H9 (cell line): ENCODE data around the gene NEURL1B. TPM values are rescaled to one million over a fixed set of nuclear protein-coding genes. Genes with fewer than 3 reads are reported as not detected.

Experiments used
- DNase-seq: peaks from one replicate; pipeline ENCODE4 v3.0.0-alpha.2; 2017
- H2AFZ ChIP-seq: one replicate; pipeline ENCODE4 v1.6.1; 2013; ENCODE audit warnings: mild to moderate bottlenecking, low read length, control low read depth, moderate library complexity
- H2AK5ac ChIP-seq: 2 replicates; pipeline ENCODE4 v1.6.1; 2013; ENCODE audit warnings: low read length, control low read depth, mixed read lengths; ENCODE audit not compliant: insufficient read length
- H2BK120ac ChIP-seq: one replicate; pipeline ENCODE4 v1.6.1; 2013; ENCODE audit warnings: low read depth, mild to moderate bottlenecking, low read length, control low read depth, inconsistent platforms; ENCODE audit not compliant: poor library complexity, severe bottlenecking
- H2BK12ac ChIP-seq: 2 replicates; pipeline ENCODE4 v1.6.1; 2013; ENCODE audit warnings: low read length, control low read depth, mixed read lengths, low read depth; ENCODE audit not compliant: insufficient read length
- H2BK15ac ChIP-seq: 2 replicates; pipeline ENCODE4 v1.6.1; 2013; ENCODE audit warnings: low read depth, low read length, control low read depth
- H2BK20ac ChIP-seq: one replicate; pipeline ENCODE4 v1.6.1; 2013; ENCODE audit warnings: low read depth, mild to moderate bottlenecking, low read length, control low read depth, inconsistent platforms; ENCODE audit not compliant: poor library complexity, severe bottlenecking
- H2BK5ac ChIP-seq: 2 replicates; pipeline ENCODE4 v1.6.1; 2013; ENCODE audit warnings: low read length, control low read depth, mixed read lengths; ENCODE audit not compliant: insufficient read length
- H3K14ac ChIP-seq: 2 replicates; pipeline ENCODE4 v1.6.1; 2013; ENCODE audit warnings: low read length, control low read depth; ENCODE audit not compliant: insufficient read depth
- H3K18ac ChIP-seq: 2 replicates; pipeline ENCODE4 v1.6.1; 2013; ENCODE audit warnings: low read depth, mild to moderate bottlenecking, mixed read lengths, low read length, control low read depth; ENCODE audit not compliant: insufficient read length
- H3K23ac ChIP-seq: 2 replicates; pipeline ENCODE4 v1.6.1; 2013; ENCODE audit warnings: low read length, control low read depth, mixed read lengths, low read depth; ENCODE audit not compliant: insufficient read length
- H3K23me2 ChIP-seq: 2 replicates; pipeline ENCODE4 v1.6.1; 2013; ENCODE audit warnings: low read depth, mild to moderate bottlenecking, mixed read lengths, low read length, control low read depth; ENCODE audit not compliant: insufficient read length, poor library complexity, severe bottlenecking
- H3K27ac ChIP-seq: 2 replicates; pipeline ENCODE4 v1.5.1; 2013; ENCODE audit warnings: low read length, control low read depth, mixed read lengths, low read depth; ENCODE audit not compliant: insufficient read length
- H3K27me3 ChIP-seq: 2 replicates; pipeline ENCODE4 v1.6.1; 2013; ENCODE audit warnings: low read length, control low read depth, inconsistent platforms; ENCODE audit not compliant: insufficient read depth
- H3K4ac ChIP-seq: 2 replicates; pipeline ENCODE4 v1.6.1; 2013; ENCODE audit warnings: low read depth, mild to moderate bottlenecking, control low read depth, inconsistent platforms, low read length, moderate library complexity
- H3K4me1 ChIP-seq: 2 replicates; pipeline ENCODE4 v1.6.1; 2013; ENCODE audit warnings: low read length, control low read depth, inconsistent platforms; ENCODE audit not compliant: insufficient read depth
- H3K4me2 ChIP-seq: 2 replicates; pipeline ENCODE4 v1.6.1; 2013; ENCODE audit warnings: low read length, control low read depth, mixed read lengths; ENCODE audit not compliant: insufficient read length, insufficient read depth
- H3K56ac ChIP-seq: 2 replicates; pipeline ENCODE4 v1.6.1; 2013; ENCODE audit warnings: low read depth, mild to moderate bottlenecking, mixed read lengths, low read length, control low read depth; ENCODE audit not compliant: insufficient read length
- H3K79me1 ChIP-seq: 2 replicates; pipeline ENCODE4 v1.6.1; 2013; ENCODE audit warnings: low read depth, mild to moderate bottlenecking, moderate library complexity, low read length, control low read depth, inconsistent platforms; ENCODE audit not compliant: insufficient read depth, poor library complexity, severe bottlenecking
- H3K79me2 ChIP-seq: 2 replicates; pipeline ENCODE4 v1.6.1; 2013; ENCODE audit warnings: low read length, control low read depth, inconsistent platforms; ENCODE audit not compliant: insufficient read depth
- H3K9ac ChIP-seq: 2 replicates; pipeline ENCODE4 v1.6.1; 2013; ENCODE audit warnings: low read length, control low read depth, mixed read lengths; ENCODE audit not compliant: insufficient read length; ENCODE audit errors: extremely low read depth
- H3K9me3 ChIP-seq: one replicate; pipeline ENCODE4 v1.6.1; 2013; ENCODE audit warnings: low read depth, low read length, inconsistent platforms; ENCODE audit not compliant: control insufficient read depth
- H3T11ph ChIP-seq: one replicate; pipeline ENCODE4 v1.6.1; 2013; ENCODE audit warnings: mild to moderate bottlenecking, low read length, control low read depth, inconsistent platforms
- H4K20me1 ChIP-seq: one replicate; pipeline ENCODE4 v1.6.1; 2013; ENCODE audit not compliant: control insufficient read depth, insufficient read length, insufficient read depth
- H4K5ac ChIP-seq: 2 replicates; pipeline ENCODE4 v1.6.1; 2013; ENCODE audit warnings: low read depth, mild to moderate bottlenecking, mixed read lengths, low read length, control low read depth; ENCODE audit not compliant: insufficient read length
- H4K8ac ChIP-seq: replicated peaks from 2 replicates; pipeline ENCODE4 v1.6.1; 2013; ENCODE audit warnings: low read length, control low read depth, mixed read lengths, low read depth; ENCODE audit not compliant: insufficient read length
- H4K91ac ChIP-seq: 2 replicates; pipeline ENCODE4 v1.6.1; 2013; ENCODE audit warnings: low read depth, mild to moderate bottlenecking, moderate library complexity, mixed read lengths, low read length, control low read depth; ENCODE audit not compliant: insufficient read length
- H3K27ac Mint-ChIP-seq, 3 experiments: 2 replicates in 2 of 3; 3 replicates in 1 of 3; pipeline ENCODE4 v1.8.0; 2020 to 2021; ENCODE audit warnings: mixed read lengths in 3 of 3, mild to moderate bottlenecking in 1 of 3, moderate library complexity in 1 of 3
- H3K27me3 Mint-ChIP-seq: 2 replicates; pipeline ENCODE4 v1.8.0; 2021; ENCODE audit warnings: low read depth, mild to moderate bottlenecking, moderate library complexity, mixed read lengths
- H3K36me3 Mint-ChIP-seq, 3 experiments: 2 replicates in 2 of 3; 3 replicates in 1 of 3; pipeline ENCODE4 v1.8.0; 2020 to 2021; ENCODE audit warnings: low read depth in 3 of 3, mixed read lengths in 3 of 3; ENCODE audit not compliant: insufficient read depth in 1 of 3
- H3K4me1 Mint-ChIP-seq, 2 experiments: 2 replicates each; pipeline ENCODE4 v1.8.0; 2020; ENCODE audit warnings: mixed read lengths in 2 of 2
- H3K4me3 Mint-ChIP-seq, 2 experiments: 2 replicates in 1 of 2; 3 replicates in 1 of 2; pipeline ENCODE4 v1.8.0; 2020 to 2021; ENCODE audit warnings: mild to moderate bottlenecking in 2 of 2, mixed read lengths in 2 of 2, moderate library complexity in 1 of 2
- H3K9me3 Mint-ChIP-seq, 2 experiments: 2 replicates in 1 of 2; 3 replicates in 1 of 2; pipeline ENCODE4 v1.8.0; 2020; ENCODE audit warnings: mild to moderate bottlenecking in 2 of 2, mixed read lengths in 2 of 2, moderate library complexity in 1 of 2
- WGBS: extraction: QIAGEN DNeasy Blood & Tissue Kit; methylation state at CpG from one replicate; pipeline ENCODE4 v1.1.7; 2013; ENCODE audit warnings: missing lambda C conversion rate, low lambda C conversion rate, mixed read lengths; ENCODE audit not compliant: insufficient read length; ENCODE audit errors: extremely low coverage; 5-methylcytosine and 5-hydroxymethylcytosine counted together
- total RNA-seq: library from RNA; stranded (reverse); gene quantifications from 2 replicates; pipeline ENCODE4 v1.2.1, GENCODE V29; 2021
- TF ChIP-seq, protein P1 (sequence below): fragments of 200-600 bp; sonication (generic); conservative IDR thresholded peaks from 3 replicates; pipeline ENCODE4 v1.8.0; 2021; ENCODE audit warnings: antibody characterized with exemption, mild to moderate bottlenecking

Gene NEURL1B
- total RNA-seq, 1 experiment from 2014 or later = 3.6 TPM

DNA sequence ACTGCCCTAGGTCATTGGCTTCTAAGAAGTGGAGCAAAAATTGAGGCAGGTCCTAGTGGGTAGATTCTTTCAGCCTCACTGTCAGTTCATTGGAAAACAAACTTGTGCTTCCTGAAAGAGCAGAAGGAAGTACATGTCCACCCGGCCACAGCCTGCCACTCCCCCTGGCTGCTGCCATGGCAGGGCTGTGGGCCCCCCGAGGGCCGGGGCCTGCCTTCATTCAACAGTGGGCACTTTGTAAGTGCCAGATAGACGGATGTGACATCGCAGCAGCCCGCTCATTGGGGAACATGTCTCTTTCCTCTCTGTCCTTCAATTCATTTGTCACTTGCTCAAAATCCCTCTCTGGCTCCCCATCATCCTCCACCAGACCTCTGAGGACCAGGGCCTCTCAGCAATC is 20.6 kb upstream of the NEURL1B start:
- no peaks in the 10 kb centered on the region for H4K20me1 ChIP-seq
- peaks cover 21% of the 10 kb centered on the region for H3K27me3 Mint-ChIP-seq

More for the DNA sequence above, 20.6 kb upstream of the NEURL1B start:
- no peak overlapping the region for H3K14ac ChIP-seq
- H2AK5ac ChIP-seq = no peak overlapping the region
- H3K9me3 ChIP-seq = no peaks in the 10 kb centered on the region
- no peak overlapping the region for H4K8ac ChIP-seq
- H2AFZ ChIP-seq = no peak overlapping the region
- Mint-ChIP-seq H3K4me1 (peaks cover 33 to 36% of the 10 kb centered on the region in 2 experiments), H3K4me3 (no peak overlapping the region), H3K9me3 (peaks cover 0 to 2% of the 10 kb centered on the region in 2 experiments; a peak in 1 of 5 replicates), H3K36me3 (no peaks in the 10 kb centered on the region), H3K27ac (no peak overlapping the region)
- H3K27me3 ChIP-seq = no peaks in the 10 kb centered on the region
- H3K27ac ChIP-seq = no peak overlapping the region
- H3K56ac ChIP-seq = no peak overlapping the region
- H3K9ac ChIP-seq = no peak overlapping the region
- H3K79me1 ChIP-seq = no peaks in the 10 kb centered on the region
- no peak overlapping the region for H2BK12ac ChIP-seq
- no peak overlapping the region for H4K91ac ChIP-seq
- no CpG with 5 or more reads among the region's 6 CpGs for WGBS
- no peaks in the 10 kb centered on the region for H3K4me1 ChIP-seq
- H2BK5ac ChIP-seq = no peak overlapping the region
- H3K4me2 ChIP-seq = no peak overlapping the region
- TF ChIP-seq, protein P1, sequence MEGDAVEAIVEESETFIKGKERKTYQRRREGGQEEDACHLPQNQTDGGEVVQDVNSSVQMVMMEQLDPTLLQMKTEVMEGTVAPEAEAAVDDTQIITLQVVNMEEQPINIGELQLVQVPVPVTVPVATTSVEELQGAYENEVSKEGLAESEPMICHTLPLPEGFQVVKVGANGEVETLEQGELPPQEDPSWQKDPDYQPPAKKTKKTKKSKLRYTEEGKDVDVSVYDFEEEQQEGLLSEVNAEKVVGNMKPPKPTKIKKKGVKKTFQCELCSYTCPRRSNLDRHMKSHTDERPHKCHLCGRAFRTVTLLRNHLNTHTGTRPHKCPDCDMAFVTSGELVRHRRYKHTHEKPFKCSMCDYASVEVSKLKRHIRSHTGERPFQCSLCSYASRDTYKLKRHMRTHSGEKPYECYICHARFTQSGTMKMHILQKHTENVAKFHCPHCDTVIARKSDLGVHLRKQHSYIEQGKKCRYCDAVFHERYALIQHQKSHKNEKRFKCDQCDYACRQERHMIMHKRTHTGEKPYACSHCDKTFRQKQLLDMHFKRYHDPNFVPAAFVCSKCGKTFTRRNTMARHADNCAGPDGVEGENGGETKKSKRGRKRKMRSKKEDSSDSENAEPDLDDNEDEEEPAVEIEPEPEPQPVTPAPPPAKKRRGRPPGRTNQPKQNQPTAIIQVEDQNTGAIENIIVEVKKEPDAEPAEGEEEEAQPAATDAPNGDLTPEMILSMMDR = no peak
- no peaks in the 10 kb centered on the region for H3K23me2 ChIP-seq
- no peak overlapping the region for H4K5ac ChIP-seq
- no peak overlapping the region for H2BK20ac ChIP-seq
- H3T11ph ChIP-seq = no peak overlapping the region
- H3K4ac ChIP-seq = no peak overlapping the region
- no peak overlapping the region for H3K23ac ChIP-seq
- no peak overlapping the region for H2BK15ac ChIP-seq
- no peak overlapping the region for H2BK120ac ChIP-seq
- H3K79me2 ChIP-seq = no peaks in the 10 kb centered on the region
- H3K18ac ChIP-seq = no peak overlapping the region
- DNase-seq = no peak
